ENCODE measurements around the gene PGBD5.

The PGBD5 gene

DNA sequence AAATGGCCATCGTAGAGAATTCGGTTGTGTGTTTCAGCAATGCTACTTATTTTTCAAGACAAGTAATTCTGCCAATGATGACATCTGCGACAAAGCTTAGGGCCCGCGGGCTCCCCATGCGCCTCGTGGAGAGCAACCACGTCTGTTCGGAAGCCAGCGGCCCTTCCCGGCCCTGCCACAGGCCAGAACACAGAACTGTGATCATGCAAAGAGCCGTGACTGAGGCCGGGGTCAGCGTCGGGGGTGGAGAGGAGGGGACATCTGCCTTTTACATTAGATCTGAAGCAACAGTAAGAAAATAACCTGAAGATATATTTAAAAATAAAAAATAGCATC is 103.7 kb downstream of the PGBD5 start:
- DNase-seq (ENCODE audit: low spot score), result no peak

GRCh38 chr1:230321741-230322420 is 104.3 kb downstream of the PGBD5 start:
- DNase-seq (ENCODE audit: low spot score), result no peak

GRCh38 chr1:230321341-230321740 is 104.8 kb downstream of the PGBD5 start:
- DNase-seq (ENCODE audit: low spot score), result no peak

DNA sequence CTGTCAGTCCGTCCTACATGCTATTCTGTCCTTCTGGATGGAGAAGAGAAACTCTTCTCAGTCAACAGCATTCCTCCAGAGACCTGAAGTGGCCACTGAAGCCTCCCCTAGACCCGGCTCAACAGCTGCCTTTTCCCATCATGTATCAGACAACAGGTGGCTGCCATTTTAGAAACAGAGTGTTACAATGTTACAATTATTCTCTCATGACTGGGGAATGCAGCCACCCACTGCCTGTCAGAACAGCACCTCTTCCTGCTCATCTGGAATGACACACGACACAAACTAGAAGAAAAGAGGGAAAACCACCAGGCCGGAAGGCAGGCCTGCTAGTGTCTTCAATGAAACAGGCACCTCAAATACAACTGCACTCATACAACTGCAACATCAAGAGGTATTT is 105.3 kb downstream of the PGBD5 start:
- no peak for DNase-seq (ENCODE audit: low spot score)

- no peak for DNase-seq (ENCODE audit: low spot score)
These were observed 107.0 kb downstream of the PGBD5 start for GRCh38 chr1:230319014-230319747.

DNA sequence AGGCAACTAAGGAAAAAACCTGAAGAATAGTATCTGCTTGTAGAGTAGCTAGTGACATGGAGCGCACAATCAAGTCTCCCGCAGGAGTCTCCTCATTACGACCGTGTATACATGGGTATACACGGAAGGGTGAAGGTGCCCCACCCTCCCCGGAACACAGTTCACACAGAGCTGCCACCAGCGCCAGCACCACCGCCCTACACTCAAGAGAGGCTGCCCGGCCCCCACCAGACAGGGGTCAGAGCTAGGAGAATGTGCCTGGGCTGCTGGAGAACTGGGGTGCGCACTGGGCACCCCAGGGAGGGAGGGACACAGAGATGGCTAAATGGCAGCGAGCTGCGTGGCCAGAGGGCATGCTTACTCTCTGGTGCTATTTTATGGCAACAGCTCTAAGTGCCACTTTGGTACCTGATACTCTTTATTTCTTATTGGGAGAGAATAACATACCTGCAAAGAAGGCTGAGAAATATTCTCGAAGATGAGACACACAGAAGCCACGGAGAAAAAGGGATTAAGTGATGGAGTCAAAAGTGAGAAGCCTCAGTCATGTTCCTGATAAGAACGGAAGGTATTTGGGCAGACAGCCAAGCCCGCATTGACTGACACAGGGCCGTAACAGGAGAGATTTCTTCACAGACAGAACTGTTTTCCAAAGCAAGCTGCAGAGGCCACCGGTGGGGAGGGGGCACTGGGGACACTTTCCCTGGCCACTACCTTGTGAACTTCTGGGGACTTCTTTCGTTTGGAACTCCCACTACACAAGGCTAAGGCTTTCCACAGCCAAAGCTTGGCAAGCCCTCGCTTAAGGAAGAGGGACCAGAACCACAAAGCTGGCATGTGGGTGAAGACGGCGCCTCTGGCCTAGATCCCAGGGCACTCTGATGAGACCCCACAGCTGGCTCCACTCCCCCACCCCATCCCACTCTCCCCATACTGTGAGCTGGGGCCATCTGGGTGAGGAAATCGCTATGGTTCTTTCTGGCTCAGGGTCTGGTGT is 108.0 kb downstream of the PGBD5 start:
- DNase-seq (ENCODE audit: low spot score), result no peak

DNA sequence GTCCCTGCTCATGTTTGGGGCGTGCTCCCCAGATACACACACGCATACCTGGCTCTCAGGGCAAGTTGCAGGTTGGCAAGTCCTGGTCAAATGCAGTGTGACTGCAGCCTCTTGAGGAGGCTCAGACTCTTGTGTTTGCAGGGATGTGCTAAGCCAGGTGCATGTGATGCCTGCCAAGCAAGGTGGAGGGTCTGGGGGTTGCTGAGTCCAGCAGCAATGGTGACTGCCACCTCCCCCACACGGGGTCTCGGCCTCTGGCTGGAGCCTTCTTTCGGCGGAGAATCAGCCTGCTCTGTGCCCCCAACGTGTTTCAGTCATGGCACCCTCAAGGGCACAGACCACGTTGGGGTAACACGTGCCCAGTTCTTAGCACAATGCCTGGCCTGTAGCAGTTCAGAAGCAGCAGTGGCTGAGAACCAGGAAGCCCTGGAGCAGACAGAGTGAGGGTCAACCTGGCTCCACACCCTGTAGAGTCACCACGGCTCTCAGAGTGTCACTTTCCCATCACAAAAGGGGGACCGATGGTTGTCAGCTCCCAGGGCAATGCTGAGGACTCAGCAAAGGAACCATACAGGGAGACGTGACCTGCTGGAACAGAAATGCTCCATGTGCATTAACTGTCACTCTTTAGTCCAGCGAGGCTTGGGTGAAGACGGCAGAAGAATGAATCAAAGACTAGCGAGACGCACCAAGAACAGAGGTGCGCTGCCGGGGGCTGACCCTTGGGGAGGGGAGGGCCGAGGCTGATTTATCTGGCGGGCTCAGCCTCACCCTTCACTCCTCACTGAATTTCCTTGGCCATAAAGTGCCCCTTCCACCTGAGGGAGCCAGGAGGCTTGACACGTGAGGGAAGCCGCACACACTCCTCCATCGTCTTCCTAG is 109.0 kb downstream of the PGBD5 start:
- DNase-seq (ENCODE audit: low spot score), result no peak

- no peak for DNase-seq (ENCODE audit: low spot score)
These were observed 111.0 kb downstream of the PGBD5 start for GRCh38 chr1:230315099-230315498.

DNA sequence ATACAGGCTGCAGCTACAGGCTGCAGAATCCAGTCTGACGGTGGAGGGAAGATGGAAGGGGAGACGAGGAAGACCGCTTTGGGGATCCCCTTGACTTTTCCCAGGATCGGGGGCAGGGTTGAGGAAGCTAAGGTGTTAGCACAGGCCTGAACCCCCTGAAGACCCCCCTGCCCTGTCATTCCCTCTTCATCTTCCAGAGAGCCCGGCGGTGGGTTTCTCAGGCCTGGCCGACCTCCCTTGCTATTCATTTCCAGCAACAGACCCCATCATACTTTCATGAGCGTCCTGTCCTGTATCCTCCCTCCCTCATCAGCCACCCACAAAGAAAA is 112.0 kb downstream of the PGBD5 start:
- DNase-seq (ENCODE audit: low spot score), result no peak

- no peak for DNase-seq (ENCODE audit: low spot score)
These were observed 112.5 kb downstream of the PGBD5 start for GRCh38 chr1:230313453-230314141.

GRCh38 chr1:230312676-230313075 is 113.5 kb downstream of the PGBD5 start:
- DNase-seq (ENCODE audit: low spot score), result no peak

- DNase-seq (ENCODE audit: low spot score), result peak; percentile 85
These were observed 115.6 kb downstream of the PGBD5 start for GRCh38 chr1:230310381-230311163.

DNA sequence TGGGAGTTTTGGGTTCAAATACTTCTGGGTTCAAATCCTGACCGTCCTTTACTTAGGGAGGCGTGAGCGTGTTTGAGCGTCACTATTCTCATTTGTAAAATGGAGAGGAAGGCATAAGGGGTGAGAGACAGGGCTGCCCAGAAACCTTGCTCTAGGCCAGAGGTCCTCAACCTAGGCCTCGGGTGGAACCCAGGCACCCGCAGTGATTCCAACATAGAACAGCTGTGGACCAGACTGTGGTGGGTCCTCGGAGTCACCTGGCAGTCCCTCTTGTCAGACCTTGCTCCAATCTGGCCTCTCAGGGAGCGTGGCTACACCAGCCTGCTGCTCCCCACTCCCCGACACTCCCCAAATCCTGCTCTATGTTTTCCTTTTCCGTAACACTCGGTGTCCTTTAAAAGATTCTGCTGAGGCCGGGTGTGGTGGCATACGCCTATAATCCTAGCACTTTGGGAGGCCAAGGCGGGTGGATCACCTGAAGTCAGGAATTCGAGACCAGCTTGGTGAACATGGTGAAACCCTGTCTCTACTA is 116.4 kb downstream of the PGBD5 start:
- DNase-seq (ENCODE audit: low spot score), result no peak

- DNase-seq (ENCODE audit: low spot score), result no peak
These were observed 117.3 kb downstream of the PGBD5 start for GRCh38 chr1:230308821-230309220.

DNA sequence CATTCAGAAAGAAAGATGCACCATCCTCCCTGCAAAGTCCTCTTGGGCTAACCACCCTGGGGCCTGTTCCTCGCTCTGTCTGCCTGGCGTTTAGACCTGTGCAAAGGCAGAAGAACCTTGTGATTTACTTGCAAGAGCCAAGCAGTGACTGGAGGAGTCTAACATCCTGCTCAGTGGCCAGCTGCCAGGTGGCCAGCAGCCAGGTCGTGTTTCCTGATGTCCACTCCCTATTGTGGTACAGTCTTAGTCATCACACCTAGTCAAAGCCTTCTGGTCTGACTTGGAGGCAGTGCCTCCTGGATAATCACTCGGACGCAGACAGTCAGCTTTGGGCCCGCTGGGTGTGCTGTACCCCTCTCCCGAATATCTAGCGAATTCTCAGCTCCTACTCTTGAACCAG is 118.1 kb downstream of the PGBD5 start:
- no peak for DNase-seq (ENCODE audit: low spot score)

- no peak for DNase-seq (ENCODE audit: low spot score)
These were observed 118.9 kb downstream of the PGBD5 start for GRCh38 chr1:230307213-230307612.

DNA sequence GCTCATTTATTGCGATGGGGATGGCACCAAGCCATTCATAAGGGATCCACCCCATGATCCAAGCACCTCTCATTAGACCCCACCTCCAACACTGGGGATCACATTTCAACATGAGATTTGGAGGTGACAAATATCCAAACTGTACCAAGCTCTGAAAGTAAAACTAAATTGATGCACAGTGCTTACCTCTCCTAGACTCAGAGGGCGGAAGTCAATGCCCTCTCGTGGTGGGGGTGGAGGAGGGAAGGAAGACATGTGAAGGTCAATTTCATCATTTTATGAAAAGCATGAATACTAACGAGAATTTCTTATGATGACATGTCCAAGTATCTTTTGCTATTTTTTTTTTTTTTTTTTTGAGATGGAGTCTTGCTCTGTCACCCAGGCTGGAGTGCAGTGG is 120.0 kb downstream of the PGBD5 start:
- no peak for DNase-seq (ENCODE audit: low spot score)

GRCh38 chr1:230303822-230304221 is 122.3 kb downstream of the PGBD5 start:
- no peak for DNase-seq (ENCODE audit: low spot score)

DNA sequence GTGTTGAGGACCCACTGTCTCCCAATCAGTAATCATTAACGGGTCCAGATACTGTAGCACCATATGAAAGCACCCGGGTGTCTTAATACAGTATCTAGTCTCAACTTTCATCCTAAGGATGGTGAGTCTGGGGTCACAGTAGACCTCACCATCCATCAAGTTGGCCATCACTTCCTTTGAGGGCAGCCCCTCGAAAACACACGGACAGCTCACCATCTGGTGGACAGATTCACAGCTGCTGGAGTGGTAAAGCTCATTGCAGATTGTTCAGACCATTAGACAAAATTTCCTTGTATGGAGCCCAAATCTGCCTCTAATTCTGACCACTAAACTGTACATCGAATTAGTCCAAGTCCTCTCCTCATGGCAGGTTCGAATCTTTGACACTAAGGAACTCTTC is 123.1 kb downstream of the PGBD5 start:
- no peak for DNase-seq (ENCODE audit: low spot score)

DNA sequence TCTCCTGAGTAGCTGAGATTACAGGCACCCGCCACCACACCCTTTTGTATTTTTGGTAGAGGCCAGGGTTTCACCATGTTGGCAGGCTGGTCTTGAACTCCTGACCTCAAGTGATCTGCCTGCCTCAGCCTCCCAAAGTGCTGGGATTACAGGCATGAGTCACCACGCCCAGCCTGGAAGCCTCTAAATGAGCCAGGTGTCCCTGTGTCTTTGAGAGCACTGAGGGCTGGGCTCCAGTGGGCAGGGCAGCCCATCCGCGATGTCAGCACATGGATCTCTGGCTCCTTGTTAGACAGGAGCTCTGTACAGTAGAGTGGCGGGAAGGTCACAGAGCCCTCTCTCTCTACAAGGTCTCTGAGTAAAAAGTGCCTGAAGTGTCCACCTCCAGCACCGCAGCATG is 124.3 kb downstream of the PGBD5 start:
- no peak for DNase-seq (ENCODE audit: low spot score)
